ENCODE measurements around the gene SIRPD.

The SIRPD gene

DNA sequence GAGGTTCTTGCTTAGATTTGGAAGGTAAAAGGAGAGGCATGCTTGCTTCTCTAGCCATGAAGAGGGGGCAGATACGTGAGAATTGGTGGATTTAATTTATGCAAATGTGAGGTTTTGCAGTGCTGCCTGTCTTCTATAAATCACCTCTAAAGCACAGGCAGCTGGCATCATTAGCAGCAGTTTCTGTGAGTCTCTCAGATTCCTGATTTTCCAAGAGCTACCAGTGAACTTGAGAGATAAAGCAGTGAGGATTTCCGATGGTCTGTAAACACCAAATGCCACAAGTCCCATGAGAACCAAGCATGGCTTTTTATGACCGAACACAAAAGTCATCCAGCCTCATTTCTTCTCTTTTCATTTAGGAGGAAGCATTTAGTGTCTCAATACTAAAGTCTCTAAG lies 63.1 kb downstream of the SIRPD start:
- no peak for DNase-seq (ENCODE audit: low read depth, low spot score)

DNA sequence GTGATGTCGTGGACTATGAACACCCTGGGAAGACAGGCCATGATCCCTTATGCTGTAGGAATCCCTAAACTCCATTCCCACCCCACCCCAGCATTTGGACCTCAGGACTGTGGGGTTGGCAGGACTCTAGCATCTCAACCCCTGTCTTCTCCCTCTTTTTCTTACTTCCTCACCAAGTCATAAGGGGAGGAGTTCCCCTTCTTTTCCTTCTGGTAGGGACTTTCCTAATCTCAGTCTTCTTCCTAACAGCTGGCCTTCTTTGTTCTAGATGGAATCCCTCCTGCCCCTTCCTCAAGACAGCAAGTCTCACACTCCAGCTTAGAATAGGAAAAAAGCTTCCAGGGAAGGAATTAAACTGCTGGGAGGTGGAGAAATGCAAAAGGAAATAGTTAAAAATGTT lies 64.0 kb downstream of the SIRPD start:
- DNase-seq (ENCODE audit: low read depth, low spot score) = no peak

DNA sequence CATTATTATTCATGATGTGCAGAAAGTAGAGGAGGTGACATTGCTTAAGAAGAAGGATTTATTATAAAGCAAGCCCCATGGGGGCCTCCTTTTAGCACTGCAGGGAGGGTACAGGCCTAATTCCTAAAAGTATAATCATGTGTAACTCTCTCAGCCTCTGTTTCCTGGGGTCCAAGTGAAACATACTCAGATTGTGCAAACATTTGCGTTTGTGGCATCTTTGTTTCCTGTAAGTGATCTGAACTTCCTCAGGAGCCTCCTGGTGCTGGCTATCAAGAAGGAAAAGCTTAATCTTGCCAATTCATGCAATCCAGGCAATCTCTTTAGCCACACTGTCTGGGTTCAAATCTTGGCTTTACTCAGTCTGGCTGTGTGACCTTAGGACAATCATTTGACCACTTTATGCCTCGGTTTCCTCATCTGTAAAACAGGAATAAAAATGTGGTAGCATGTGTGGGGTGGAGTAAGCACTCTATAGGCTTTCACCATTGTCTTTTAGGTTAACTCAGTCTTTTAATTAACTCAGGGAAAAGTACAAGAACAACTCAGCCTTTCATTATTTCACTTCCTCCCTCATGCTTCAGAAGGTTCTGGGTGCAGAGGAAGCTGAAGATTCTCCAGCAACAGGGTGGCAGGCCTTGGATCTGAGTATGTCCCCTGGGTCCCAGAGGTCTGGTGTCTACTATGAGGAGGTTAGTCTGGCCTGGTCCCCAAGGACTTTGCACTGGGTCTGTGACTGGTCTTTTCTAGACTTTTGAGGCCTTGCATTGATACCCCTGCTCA lies 65.5 kb downstream of the SIRPD start:
- no peak for DNase-seq (ENCODE audit: low read depth, low spot score)

DNA sequence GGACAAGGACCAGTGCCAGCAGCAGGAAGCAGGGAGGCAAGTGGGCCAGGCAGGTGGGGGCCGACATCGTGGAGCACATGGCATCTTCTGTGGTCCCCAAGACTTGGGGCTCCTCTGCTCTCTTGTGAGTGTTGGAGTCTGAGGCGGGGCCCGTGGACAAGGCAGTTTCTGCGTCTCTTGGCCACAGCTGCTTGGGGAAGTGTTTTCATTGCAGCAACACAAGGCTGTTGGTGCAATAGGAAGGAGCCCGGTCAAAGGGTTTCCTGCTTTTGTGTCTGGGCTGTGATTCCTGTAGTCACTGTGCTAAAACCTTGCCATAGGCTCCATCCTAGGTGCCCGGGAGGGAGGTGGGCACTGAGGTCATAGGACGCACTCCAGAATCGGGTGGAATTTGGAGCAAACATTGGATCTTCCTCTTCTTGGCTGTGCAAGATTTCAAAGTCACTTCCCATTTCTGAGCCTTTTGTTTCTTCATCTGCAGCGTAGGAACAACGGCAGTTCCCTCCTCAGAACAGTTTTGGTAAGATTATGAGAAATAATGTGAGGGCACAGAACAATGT lies 66.1 kb downstream of the SIRPD start, which contains the start of gene SIRPB2:
Gene SIRPB2 (minus strand): TSS at position 140 of the 560 bp plus-strand sequence. CDS start 61 bp downstream, at position 79.
- DNase-seq (ENCODE audit: low read depth, low spot score) = no peak

DNA sequence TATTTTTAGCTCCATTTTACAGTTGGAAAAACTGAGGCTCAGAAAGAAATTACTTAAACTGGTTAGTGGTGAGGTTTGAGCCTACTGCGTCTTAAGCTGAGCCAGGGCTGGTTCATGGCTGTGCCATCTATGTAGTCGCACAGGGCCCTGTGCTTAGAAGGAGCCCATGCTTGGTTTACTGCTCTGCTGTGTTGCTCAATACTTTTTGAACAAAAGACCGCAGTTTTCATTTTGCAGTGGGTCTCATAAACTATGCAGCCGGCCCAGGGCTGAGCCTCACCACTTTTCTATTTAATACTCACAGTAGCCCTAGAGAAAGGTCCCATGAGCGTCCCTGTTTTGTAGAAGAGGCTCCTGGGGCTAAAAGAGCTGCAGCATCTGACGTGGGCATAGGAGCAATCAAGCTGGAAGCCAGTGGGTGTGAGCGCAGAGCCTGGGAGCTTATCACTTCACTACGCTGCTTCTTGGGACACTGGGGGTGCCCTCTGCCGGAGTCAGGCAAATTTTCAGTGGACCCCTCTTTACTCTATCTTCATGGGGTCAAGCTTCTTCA lies 66.8 kb downstream of the SIRPD start:
- DNase-seq (ENCODE audit: low read depth, low spot score) = no peak

DNA sequence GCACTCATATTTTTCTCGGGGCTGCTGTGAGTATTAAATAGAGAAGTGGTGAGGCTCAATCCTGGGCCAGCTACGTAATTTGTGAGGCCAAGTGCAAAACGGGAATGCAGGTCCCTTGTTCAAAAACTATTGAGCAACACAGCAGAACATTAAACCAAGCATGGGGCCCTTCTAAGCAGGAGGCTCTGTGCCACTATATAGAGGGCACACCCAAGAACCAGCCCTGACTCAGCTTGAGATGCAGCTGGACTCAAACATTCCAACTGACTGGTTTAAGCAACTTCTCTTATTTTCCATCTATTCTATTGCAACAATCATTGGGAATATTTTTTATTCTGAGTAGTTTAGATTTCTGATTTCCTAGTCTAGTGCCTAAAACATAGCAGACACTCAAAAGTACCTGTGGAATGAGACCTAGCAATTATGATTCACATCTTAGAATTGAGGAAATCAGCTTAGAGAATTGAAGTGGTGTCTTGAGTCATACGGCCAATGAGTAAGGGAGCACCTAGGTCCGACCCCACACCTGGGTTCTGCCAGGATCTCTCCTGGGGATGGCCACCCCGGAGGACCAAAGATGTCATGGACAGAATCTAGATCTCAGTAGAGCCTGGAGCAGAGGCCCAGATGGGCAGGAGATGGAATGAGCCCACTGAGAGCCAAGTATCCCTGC lies 67.6 kb downstream of the SIRPD start:
- DNase-seq (ENCODE audit: low read depth, low spot score) = no peak

DNA sequence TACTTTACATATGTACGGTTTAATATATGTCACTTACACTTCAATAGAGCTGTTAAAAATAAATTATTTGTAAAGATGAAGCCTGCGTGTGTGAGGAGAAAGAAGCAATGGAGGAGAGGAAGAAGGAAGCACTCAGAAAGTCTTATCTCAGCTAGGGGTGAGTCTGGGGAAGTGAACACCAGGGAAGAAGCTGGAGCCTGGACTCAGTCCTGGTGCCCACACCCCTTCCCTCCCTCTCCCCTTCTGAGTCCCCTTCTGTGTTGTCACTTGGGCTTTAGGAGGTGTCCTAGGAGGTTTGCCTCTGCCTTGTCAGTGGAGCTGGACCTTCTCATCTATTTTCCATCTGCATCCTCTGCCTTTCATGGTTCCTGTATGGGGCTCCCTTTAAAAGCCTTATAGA lies 68.2 kb downstream of the SIRPD start:
- DNase-seq (ENCODE audit: low read depth, low spot score) = no peak

DNA sequence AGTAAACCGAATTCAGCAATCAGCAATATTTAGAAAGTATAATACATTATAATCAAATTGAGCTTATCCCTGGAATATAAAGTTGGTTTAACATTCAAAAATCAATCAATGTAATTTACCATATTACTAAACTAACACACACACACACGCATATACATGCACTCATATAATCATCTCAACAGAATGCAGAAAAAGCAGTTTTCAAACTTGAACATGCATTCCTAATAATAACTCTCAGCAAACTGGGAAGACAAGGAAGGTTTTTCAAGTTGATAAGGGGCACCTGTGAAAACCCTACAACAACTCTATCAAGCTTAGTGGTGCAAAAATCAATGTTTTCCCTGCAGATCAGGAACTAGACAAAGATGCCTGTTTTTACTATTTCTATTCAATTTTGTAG lies 70.9 kb downstream of the SIRPD start:
- no peak for DNase-seq (ENCODE audit: low read depth, low spot score)

DNA sequence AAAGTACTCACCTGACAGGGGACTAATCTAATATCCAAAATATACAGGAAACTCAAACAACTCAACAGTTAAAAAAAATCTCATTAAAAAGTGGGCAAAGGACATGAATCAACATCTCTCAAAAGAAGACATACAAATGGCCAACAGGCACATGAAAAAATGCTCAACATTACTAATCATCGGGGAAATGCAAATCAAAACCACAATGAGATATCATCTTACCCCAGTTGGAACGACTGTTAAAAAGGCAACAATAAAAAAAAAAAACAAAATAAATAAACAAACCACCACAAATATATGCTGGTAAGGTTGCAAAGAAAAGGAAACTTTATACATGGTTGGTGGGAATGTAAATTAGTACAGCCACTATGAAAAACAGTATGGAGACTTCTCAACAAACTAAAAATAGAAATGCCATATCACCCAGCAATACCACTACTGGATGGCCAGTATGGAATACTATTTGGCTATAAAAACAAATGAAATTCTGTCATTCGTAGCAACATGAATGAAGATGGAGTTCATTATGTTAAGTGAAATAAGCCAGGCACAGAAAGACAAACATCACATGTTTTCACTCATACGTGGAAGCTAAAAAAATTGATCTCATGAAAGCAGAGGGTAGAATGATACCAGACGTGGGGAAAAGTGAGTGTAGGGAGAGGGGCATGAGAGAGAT lies 72.9 kb downstream of the SIRPD start:
- DNase-seq (ENCODE audit: low read depth, low spot score) = no peak

Measured in astrocyte of the hippocampus (primary cell).